Raji (cell line): ENCODE data around the gene NUDCD3.

Experiments
- POLR2A ChIP-seq: IDR thresholded peaks from 2 replicates; pipeline ENCODE4 v1.6.1; 2011; ENCODE audit warnings: low read depth, low read length, control low read depth; ENCODE audit not compliant: insufficient read depth

NUDCD3 gene

GRCh38 chr7:44388089-44388970, 102.1 kb downstream of the NUDCD3 start:
- no peak for TF ChIP-seq POLR2A

- no peak for TF ChIP-seq POLR2A
These were observed 103.1 kb downstream of the NUDCD3 start for GRCh38 chr7:44387389-44387788.

- TF ChIP-seq POLR2A: no peak
These were observed 104.1 kb downstream of the NUDCD3 start for GRCh38 chr7:44386139-44386913.

GRCh38 chr7:44385434-44386138, 104.9 kb downstream of the NUDCD3 start:
- no peak for TF ChIP-seq POLR2A

- TF ChIP-seq POLR2A: no peak
These were observed 105.6 kb downstream of the NUDCD3 start for GRCh38 chr7:44384586-44385433.

- TF ChIP-seq POLR2A: no peak
These were observed 106.9 kb downstream of the NUDCD3 start for GRCh38 chr7:44383566-44383965.

GRCh38 chr7:44382459-44383265, 107.8 kb downstream of the NUDCD3 start:
- no peak for TF ChIP-seq POLR2A

- TF ChIP-seq POLR2A: no peak
These were observed 108.8 kb downstream of the NUDCD3 start for GRCh38 chr7:44381494-44382220.

- TF ChIP-seq POLR2A: no peak
These were observed 109.5 kb downstream of the NUDCD3 start for GRCh38 chr7:44380831-44381493.

- no peak for TF ChIP-seq POLR2A
These were observed 110.1 kb downstream of the NUDCD3 start for GRCh38 chr7:44380189-44380830.

- no peak for TF ChIP-seq POLR2A
These were observed 110.9 kb downstream of the NUDCD3 start for GRCh38 chr7:44379366-44380188.
